ENCODE data around the gene NUDT16L1.

DNA sequence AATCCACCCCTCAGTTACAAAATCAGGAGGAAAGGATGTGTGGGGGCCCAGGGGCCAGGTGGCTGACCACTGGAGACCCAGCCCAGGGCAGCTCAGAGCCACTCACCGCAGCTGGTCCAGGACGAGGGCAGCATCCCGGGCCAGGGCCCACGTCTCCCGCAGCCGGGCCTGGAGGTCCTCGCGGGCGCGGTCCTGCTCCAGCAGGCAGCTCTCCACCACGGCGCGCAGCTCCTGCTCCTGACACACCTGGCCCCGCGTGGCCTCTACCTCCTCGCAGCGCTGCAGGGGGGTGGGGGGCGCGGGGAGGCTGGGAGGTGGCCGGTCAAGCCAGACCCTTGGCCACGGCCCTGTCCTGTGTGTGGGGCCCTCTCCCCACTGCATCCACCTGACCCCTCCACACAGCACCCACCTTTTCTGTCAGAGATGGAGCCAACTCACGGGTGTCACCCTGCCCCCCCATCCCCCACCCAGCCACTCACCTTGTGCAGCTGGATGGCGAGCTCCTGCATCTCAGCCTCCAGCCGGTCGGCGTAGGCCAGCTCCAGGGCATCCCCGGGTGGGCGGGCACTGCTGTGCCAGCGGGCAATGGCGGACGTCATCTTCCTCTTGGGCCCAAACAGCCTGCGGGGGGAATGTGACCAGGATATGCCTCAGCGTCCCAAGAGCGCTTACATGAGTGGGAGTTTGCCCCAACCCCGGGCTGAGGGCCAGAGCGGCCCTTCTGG, 5.1 kb downstream of the NUDT16L1 start:
- TF ChIP-seq EZH2 (IDR thresholded peaks at IDR 0.05; ENCODE audit: borderline replicate concordance, low read depth, low read length, severe bottlenecking), result no peak
- TF ChIP-seq, protein P1, sequence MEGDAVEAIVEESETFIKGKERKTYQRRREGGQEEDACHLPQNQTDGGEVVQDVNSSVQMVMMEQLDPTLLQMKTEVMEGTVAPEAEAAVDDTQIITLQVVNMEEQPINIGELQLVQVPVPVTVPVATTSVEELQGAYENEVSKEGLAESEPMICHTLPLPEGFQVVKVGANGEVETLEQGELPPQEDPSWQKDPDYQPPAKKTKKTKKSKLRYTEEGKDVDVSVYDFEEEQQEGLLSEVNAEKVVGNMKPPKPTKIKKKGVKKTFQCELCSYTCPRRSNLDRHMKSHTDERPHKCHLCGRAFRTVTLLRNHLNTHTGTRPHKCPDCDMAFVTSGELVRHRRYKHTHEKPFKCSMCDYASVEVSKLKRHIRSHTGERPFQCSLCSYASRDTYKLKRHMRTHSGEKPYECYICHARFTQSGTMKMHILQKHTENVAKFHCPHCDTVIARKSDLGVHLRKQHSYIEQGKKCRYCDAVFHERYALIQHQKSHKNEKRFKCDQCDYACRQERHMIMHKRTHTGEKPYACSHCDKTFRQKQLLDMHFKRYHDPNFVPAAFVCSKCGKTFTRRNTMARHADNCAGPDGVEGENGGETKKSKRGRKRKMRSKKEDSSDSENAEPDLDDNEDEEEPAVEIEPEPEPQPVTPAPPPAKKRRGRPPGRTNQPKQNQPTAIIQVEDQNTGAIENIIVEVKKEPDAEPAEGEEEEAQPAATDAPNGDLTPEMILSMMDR (IDR thresholded peaks at IDR 0.05; ENCODE audit: borderline replicate concordance, extremely low read depth, low read length, poor library complexity, severe bottlenecking), result no peak

Data from DND-41 (cell line).